HEK293 (cell line): Measurements from ENCODE around the gene GCNT4.

ENCODE experiments used
- CTCF ChIP-seq: fragments of 450-650 bp; formaldehyde crosslinking; IDR thresholded peaks from 2 replicates; pipeline ENCODE4 v1.5.1; 2016; ENCODE audit warnings: missing biosample characterization, missing genetic modification characterization
- HOXC10 ChIP-seq: sonication (generic); formaldehyde crosslinking; IDR thresholded peaks from 2 replicates; pipeline ENCODE4 v1.8.1; 2023; ENCODE audit warnings: mild to moderate bottlenecking, missing genetic modification reagents
- IKZF3 ChIP-seq: fragments of 450-650 bp; IDR thresholded peaks from 2 replicates; pipeline ENCODE4 v1.5.0; 2018; ENCODE audit warnings: missing biosample characterization, mild to moderate bottlenecking, missing genetic modification characterization, moderate library complexity
- INSM2 ChIP-seq: fragments of 450-650 bp; formaldehyde crosslinking; IDR thresholded peaks from 2 replicates; pipeline ENCODE4 v1.5.1; 2016; ENCODE audit warnings: missing biosample characterization, missing genetic modification characterization
- KLF10 ChIP-seq: fragments of 450-650 bp; IDR thresholded peaks from 2 replicates; pipeline ENCODE4 v1.5.1; 2018; ENCODE audit warnings: missing biosample characterization, mild to moderate bottlenecking, missing genetic modification characterization
- SP2 ChIP-seq: fragments of 450-650 bp; formaldehyde crosslinking; IDR thresholded peaks from 2 replicates; pipeline ENCODE4 v1.5.1; 2016; ENCODE audit warnings: missing biosample characterization, missing genetic modification characterization
- YY1 ChIP-seq: fragments of 450-650 bp; formaldehyde crosslinking; IDR thresholded peaks from 2 replicates; pipeline ENCODE4 v1.5.1; 2018; ENCODE audit warnings: missing biosample characterization, missing genetic modification characterization
- YY2 ChIP-seq: fragments of 450-650 bp; formaldehyde crosslinking; IDR thresholded peaks from 2 replicates; pipeline ENCODE4 v1.5.1; 2016; ENCODE audit warnings: missing biosample characterization, missing genetic modification characterization
- ZBTB20 ChIP-seq: fragments of 450-650 bp; formaldehyde crosslinking; IDR thresholded peaks from 2 replicates; pipeline ENCODE4 v1.5.1; 2016; ENCODE audit warnings: missing biosample characterization, missing genetic modification characterization
- ZBTB26 ChIP-seq: fragments of 450-650 bp; formaldehyde crosslinking; optimal IDR thresholded peaks from 2 replicates; pipeline ENCODE3; 2016; ENCODE audit warnings: missing biosample characterization, mild to moderate bottlenecking, missing genetic modification characterization
- ZFP3 ChIP-seq: fragments of 450-650 bp; formaldehyde crosslinking; IDR thresholded peaks from 2 replicates; pipeline ENCODE4 v1.5.1; 2016; ENCODE audit warnings: low read depth, missing biosample characterization, missing genetic modification characterization
- ZNF19 ChIP-seq: fragments of 450-650 bp; formaldehyde crosslinking; IDR thresholded peaks from 2 replicates; pipeline ENCODE4; 2016; ENCODE audit warnings: missing biosample characterization, missing genetic modification characterization, low read depth
- ZNF202 ChIP-seq: fragments of 450-650 bp; formaldehyde crosslinking; IDR thresholded peaks from 2 replicates; pipeline ENCODE4 v1.5.1; 2016; ENCODE audit warnings: missing biosample characterization, missing genetic modification characterization, borderline replicate concordance
- ZNF214 ChIP-seq: fragments of 450-650 bp; formaldehyde crosslinking; IDR thresholded peaks from 2 replicates; pipeline ENCODE4 v1.5.1; 2017; ENCODE audit warnings: missing biosample characterization, mild to moderate bottlenecking, missing genetic modification characterization, borderline replicate concordance
- ZNF223 ChIP-seq: fragments of 450-650 bp; formaldehyde crosslinking; IDR thresholded peaks from 2 replicates; pipeline ENCODE4 v1.5.1; 2016; ENCODE audit warnings: missing biosample characterization, missing genetic modification characterization
- ZNF23 ChIP-seq: fragments of 450-650 bp; formaldehyde crosslinking; IDR thresholded peaks from 2 replicates; pipeline ENCODE4 v1.5.1; 2016; ENCODE audit warnings: missing biosample characterization, missing genetic modification characterization, borderline replicate concordance
- ZNF280D ChIP-seq: fragments of 450-650 bp; formaldehyde crosslinking; IDR thresholded peaks from 2 replicates; pipeline ENCODE4 v1.5.1; 2016; ENCODE audit warnings: missing biosample characterization, missing genetic modification characterization
- ZNF335 ChIP-seq: fragments of 450-650 bp; formaldehyde crosslinking; conservative IDR thresholded peaks from 2 replicates; pipeline ENCODE4 v1.5.1; 2016; ENCODE audit warnings: missing biosample characterization, missing genetic modification characterization
- ZNF449 ChIP-seq: fragments of 450-650 bp; formaldehyde crosslinking; IDR thresholded peaks from 2 replicates; pipeline ENCODE4 v1.5.1; 2017; ENCODE audit warnings: missing biosample characterization, mild to moderate bottlenecking, missing genetic modification characterization, moderate library complexity
- ZNF571 ChIP-seq: fragments of 450-650 bp; formaldehyde crosslinking; IDR thresholded peaks from 2 replicates; pipeline ENCODE4 v1.5.0; 2017; ENCODE audit warnings: missing biosample characterization, missing genetic modification characterization
- ZNF600 ChIP-seq: fragments of 450-650 bp; formaldehyde crosslinking; IDR thresholded peaks from 2 replicates; pipeline ENCODE4 v1.5.1; 2016; ENCODE audit warnings: missing biosample characterization, missing genetic modification characterization
- ZNF660 ChIP-seq: fragments of 450-650 bp; IDR thresholded peaks from 2 replicates; pipeline ENCODE4 v1.5.1; 2018; ENCODE audit warnings: missing biosample characterization, mild to moderate bottlenecking, missing genetic modification characterization
- ZNF677 ChIP-seq: fragments of 450-650 bp; IDR thresholded peaks from 2 replicates; pipeline ENCODE4 v1.5.0; 2018; ENCODE audit warnings: missing biosample characterization, mild to moderate bottlenecking, missing genetic modification characterization, moderate library complexity
- ZNF692 ChIP-seq: fragments of 450-650 bp; formaldehyde crosslinking; IDR thresholded peaks from 2 replicates; pipeline ENCODE4 v1.5.1; 2016; ENCODE audit warnings: missing biosample characterization, missing genetic modification characterization
- ZNF791 ChIP-seq: fragments of 450-650 bp; formaldehyde crosslinking; IDR thresholded peaks from 2 replicates; pipeline ENCODE4 v1.5.1; 2016; ENCODE audit warnings: missing biosample characterization, missing genetic modification characterization
- ZSCAN4 ChIP-seq: fragments of 450-650 bp; formaldehyde crosslinking; IDR thresholded peaks from 2 replicates; pipeline ENCODE4 v1.5.1; 2017; ENCODE audit warnings: missing biosample characterization, missing genetic modification characterization
- ZXDB ChIP-seq: fragments of 450-650 bp; formaldehyde crosslinking; IDR thresholded peaks from 2 replicates; pipeline ENCODE4 v1.5.1; 2016; ENCODE audit warnings: missing biosample characterization, missing genetic modification characterization

The GCNT4 gene

GRCh38 chr5:75053304-75054133 is 1.2 kb upstream of the GCNT4 start (continued):
- TF ChIP-seq ZNF449 (tag by site-specific recombination) (peak; percentile 17; the same call in 1 of the 2 replicates), ZXDB (tag by site-specific recombination) (0 out of 2 replicates have a peak, but pooled peaks have one; percentile 22), ZNF214 (tag by site-specific recombination) (no peak), YY2 (tag by site-specific recombination) (no peak), ZNF791 (tag by site-specific recombination) (no peak), ZNF677 (tag by site-specific recombination) (no peak), ZBTB26 (peak; percentile 82), ZNF223 (tag by site-specific recombination) (no peak), ZNF23 (tag by site-specific recombination) (no peak), ZFP3 (tag by site-specific recombination) (0 out of 2 replicates have a peak, but pooled peaks have one; percentile 18), ZNF19 (no peak), ZNF571 (no peak), SP2 (tag by site-specific recombination) (no peak), CTCF (tag by site-specific recombination) (peak; percentile 74), YY1 (tag by site-specific recombination) (no peak), ZBTB20 (tag by site-specific recombination) (peak; percentile 81), ZNF660 (tag by site-specific recombination) (peak; percentile 73), ZNF335 (peak; percentile 78), ZNF600 (tag by site-specific recombination) (0 out of 2 replicates have a peak, but pooled peaks have one; percentile 41), ZSCAN4 (tag by site-specific recombination) (no peak), KLF10 (tag by site-specific recombination) (no peak), IKZF3 (no peak), HOXC10 (no peak), ZNF202 (tag by site-specific recombination) (no peak), ZNF280D (no peak), ZNF692 (tag by site-specific recombination) (0 out of 2 replicates have a peak, but pooled peaks have one; percentile 51), INSM2 (tag by site-specific recombination) (no peak)
